Tongue (tissue), 2 donors: ENCODE measurements around the gene ATP8A2. TPM values are rescaled to one million over a fixed set of nuclear protein-coding genes. Genes with fewer than 3 reads are reported as not detected.

Experiments
- DNase-seq: peaks from one replicate; pipeline ENCODE4 v3.0.0-alpha.2; 2015
- total RNA-seq: library from RNA; depleted of rRNA; stranded (reverse); fragments of >200 nt; gene quantifications from one replicate; pipeline ENCODE4 v1.2.3, GENCODE V29; 2014

ATP8A2 gene
- total RNA-seq, 1 donor from 2014 or later, result 1.8 TPM

DNA sequence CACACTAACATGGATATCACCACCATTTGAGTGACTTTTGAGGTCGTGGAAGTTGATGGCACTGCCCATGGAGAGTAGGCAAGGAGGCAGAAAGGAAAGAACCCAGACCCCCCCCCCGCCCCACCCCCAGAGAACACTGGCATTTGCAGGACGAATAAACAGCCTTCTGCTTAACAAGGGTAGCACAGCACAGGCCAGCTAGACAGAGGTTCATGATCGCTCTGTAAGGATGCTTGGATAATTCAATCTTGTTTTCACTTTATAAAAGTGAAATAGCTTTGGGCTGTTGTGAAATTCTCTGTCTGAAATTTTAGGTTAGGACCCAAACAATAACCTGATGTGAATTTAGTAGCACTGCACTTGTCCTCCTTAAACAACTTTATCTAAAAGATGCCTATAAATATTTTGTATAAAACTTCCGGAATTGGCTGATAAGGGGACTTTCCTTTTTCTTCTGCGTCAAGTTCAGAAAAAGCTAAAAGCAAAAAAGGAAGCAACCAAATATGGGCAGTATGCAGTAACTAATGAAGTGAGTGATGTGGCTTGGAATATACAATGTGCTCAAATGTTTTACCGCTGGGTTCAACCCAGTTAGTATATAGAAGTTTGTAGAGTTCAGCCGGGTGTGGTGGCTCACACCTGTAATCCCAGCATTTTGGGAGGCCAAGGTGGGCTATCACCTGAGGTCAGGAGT is 516.3 kb downstream of the ATP8A2 start:
- DNase-seq, result no peak

DNA sequence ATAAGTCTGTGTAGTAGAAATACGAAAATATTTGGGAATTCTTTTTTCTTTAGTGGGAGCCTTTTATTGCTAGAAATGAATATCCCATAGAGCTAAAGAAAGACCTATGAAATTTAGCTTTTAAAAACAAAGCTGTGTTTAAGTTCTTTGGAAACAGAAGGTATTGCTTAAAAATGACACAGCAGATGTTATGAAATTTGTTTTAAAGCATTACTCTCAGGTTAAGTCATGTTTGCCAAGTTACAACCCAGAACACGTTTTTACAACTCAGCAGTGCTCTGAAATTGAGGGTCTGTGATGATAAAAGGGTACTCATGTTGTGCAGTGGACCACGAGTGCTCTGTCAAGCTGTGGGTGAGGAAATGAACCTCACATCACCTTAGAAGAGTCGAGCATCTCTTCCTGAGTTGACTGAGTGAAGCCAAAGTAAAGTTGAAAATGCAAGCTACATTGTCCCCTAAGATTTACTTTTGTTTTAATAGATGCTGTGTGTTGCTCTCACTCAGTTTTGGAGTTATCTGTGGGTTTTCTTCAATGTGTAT is 519.0 kb downstream of the ATP8A2 start:
- no peak for DNase-seq

DNA sequence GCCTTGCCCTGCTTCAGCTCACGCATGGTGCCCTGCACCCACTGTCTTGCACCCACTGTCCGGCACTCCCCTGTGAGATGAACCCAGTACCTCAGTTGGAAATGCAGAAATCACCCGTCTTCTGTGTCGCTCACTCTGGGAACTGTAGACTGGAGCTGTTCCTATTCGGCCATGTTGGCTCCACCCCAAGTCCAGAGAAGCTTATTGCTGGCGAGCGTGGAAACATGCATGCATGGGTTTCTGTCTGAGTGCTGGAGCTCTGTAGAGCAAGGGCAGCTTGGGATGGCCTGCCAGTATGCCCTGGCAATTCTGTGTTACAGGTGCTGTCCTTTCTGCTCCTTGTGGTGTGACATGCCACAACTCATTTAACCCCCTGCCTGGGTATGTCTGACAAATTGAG is 527.2 kb downstream of the ATP8A2 start:
- no peak for DNase-seq

DNA sequence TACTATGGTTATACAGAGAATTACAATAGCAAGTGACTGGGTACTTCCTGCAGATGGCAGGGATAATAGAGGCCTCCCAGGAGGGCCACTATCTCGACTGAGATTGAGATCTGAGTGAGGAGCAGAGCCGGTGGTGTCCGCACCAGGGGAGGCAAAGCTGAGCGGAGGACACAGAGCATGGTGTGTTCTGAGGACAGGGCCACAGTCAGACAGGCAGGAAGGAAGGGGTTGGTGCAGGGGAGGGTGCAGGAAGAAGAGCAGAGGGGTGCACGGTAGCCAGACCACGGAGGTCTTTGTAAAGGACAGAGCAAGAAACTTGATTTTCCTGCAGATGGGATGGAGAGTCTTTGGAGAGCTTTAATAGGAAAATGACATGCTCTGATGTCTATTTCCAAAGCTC is 527.7 kb downstream of the ATP8A2 start:
- DNase-seq, result no peak

DNA sequence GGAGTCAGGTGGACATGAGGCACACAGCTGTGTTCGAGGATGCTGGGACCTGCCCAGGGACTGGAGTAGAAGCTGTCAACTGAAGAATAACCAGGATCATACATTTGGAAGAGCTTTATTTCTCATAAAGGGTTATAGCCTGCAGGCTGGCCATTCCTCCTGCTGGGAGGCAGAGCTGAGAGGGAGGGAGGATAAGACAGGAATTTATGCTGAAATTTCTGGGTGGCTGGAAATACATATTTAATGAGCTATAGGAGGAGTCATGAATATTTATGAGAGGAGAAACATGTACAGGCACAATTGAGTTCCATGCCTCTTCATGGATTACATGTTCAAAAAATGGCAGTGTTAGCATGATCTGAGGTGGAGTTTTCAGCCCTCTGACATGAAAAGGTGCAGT is 528.2 kb downstream of the ATP8A2 start:
- DNase-seq, result no peak

DNA sequence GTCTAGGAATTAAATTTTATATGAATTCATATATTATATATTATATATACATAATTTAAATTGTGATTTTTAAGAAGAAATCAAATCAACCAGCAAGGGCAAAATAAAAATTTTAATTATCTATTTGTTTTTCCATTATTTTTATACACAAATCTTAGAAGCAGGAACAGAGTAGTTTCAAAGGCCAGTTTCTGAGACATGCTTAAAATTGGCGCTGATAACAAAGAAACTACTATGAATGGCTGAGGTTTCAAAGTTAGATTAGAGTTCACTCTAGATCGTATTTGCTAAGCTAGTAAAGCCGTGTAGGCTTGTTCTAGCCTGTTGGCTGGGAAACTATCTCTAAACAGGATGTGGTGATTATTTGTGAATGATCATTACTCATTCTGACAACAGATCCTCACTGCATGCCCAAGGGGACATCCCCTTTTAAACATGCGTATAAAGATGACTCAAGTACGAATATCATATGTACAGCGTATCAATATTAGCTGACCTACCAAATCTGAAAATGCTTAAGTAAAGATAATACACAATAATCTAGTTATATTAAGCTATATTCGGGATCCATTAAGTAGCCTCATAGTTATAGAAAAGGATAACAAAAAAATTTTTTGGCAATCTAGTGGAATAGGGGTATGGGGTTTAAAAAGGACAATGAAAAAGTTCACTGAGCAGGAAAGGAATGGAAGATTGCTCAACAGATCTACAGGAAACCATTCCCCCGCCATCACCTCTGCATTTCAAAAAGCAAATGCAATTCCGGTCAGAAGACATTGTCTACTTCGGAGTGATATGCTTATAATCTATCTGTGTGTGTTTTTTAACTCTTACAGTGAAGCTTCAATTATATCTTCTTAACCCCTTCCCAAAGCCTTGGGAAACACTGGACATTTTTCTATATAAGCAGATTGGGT is 529.9 kb downstream of the ATP8A2 start:
- DNase-seq, result peak; percentile 48

DNA sequence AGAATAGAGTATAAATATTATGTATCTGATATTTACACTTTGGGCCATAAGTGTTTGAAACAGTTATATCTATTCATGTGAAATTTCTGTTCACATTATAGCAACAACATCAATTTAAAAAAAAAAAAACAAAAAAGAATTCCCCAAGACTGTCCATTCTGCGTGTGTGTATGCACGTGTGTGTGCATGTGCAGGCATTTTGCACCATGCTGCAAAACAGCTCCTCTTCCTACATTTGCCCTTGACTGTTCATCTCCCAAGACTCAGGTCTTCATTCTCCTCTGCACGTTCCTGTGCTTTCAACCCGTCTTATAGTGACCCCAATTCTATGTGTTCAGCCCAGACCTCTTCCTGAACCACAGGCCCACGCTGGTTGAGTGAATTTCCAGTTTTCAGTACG is 530.7 kb downstream of the ATP8A2 start:
- DNase-seq, result no peak

DNA sequence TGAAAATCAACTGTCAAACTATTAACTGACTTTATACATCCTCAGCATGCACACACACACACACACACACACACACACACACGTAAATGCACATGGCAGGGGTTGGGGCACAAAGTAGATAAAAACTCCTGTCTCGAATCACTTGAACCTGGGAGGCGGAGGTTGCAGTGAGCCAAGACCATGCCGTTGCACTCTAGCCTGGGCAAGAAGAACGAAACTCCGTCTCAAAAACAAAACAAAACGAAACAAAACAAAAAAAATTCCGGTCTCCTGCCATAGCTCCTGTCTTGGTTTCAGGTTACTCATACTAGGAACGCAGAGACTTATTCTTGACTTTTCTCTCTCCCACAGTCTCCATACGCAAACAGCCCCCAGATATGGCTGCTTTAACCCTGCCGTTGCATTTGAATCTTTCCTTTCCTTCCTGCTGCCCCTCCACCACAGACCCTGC is 531.1 kb downstream of the ATP8A2 start:
- DNase-seq, result no peak

DNA sequence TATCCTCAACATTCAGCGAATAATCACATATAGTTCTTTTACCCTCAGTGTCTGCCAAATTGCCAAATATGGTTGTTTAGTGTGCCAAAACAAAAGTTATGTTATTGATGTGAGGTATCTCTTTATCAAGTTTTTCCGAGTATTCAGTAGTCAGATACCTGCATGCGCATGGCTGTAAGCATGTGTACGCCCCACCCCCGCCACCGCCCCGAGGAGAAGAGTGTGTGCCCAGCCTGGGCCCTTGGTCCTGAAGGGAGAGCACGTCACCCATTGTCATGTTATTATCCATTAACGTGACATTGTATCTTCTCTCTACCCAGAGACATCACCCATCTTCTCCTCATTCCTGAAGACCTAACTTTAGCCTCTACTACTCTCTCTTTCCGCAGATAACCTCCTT is 533.1 kb downstream of the ATP8A2 start:
- no peak for DNase-seq

DNA sequence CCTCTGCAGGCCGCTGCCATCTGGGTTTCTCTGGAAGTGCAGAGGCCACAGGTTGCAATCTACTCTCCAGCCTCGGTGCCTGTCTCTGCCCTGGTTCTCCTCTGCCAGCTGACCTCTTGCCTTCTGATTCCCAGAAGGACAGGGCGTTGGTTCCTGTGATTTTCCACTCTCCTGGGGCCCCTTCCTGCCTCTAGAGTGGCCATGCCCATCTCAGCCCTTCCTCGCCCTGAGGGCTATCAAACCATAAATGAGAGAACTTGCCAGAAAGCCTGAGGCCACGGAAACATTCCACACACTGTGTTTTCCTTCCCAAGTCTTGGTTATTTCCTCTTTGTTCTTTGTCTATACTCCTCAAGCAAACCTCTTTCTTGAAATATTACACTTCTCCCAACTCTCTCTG is 533.8 kb downstream of the ATP8A2 start:
- DNase-seq, result no peak

DNA sequence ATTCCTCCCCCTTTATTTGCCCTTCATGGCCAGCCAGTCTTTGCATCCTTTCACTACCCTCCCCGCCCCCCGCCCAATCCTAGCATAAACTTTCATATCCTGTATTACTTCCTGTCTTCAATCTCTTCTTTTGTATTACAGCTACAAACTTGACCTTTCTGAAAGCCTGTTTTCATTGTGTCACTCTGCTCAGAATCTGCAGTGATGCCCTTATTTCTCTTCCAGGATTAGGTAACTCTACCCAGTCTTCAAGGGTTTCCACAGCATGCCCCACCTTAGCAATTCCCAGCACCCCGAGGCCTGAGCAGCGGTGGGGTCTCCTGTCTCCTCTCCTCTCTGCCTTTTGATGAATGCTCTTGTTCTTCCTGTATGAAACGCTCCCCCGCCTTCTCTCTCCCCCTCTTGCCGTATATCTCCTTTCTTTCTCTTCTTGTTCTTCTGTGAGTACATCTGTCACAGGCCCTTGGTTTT is 534.5 kb downstream of the ATP8A2 start:
- DNase-seq, result no peak

DNA sequence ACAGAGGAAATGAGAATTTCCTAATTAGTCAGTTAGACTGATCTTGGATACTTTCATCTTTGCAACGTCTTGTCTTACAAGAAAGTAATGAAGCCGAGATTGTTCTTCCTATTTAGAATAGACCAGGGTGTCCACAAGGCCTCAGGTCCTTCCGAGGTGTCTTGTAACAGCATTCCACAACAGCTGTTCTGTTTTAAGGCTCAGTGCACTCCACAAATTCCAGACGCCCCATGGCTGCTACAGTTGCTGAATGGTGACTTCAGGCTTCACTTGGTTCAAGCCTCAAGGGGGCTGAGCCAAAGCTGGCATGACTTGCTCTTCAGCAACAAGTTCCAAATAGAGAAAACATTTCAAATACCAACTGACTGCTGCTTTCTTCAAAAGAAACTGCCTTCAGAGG is 536.6 kb downstream of the ATP8A2 start:
- peak; percentile 73 for DNase-seq

DNA sequence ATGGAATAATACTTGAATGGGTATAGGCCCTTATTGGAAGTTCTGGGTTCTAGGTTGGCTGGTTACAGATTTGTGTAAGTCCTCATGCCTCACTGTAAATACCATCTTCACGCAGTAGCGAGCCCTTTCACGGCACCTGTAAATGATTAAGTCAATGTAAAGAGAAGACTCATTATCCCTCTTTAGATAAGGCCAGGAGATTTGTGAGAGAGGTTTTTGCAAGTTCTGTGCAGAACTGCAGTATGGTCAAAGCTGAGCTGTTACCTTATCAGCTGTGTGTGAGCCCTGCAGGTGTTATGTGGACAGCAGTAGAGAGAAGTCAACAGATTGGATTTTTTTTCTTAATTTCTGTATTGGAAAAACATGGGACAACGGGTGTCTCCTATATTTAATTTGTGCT is 538.5 kb downstream of the ATP8A2 start:
- no peak for DNase-seq

DNA sequence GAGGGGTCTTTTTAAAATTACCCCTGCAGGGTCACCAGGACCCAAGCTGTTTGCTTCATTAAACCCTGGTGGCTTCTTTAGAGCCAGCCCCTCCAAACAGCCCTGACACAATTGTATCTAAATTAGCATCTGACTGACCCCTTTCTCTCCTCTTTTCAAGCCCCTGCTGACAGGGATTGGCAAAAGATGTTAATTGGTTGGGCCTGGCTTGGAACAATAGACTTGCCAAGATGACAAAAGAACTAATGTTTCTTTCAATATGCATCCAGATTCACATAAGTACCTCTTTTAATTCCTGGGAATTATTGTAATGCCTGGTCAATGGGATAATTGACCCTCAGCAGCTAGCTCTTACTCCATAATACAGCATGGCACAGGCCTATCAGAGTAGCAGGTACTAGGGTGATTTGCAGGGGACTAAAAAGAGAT is 539.2 kb downstream of the ATP8A2 start:
- DNase-seq, result no peak

DNA sequence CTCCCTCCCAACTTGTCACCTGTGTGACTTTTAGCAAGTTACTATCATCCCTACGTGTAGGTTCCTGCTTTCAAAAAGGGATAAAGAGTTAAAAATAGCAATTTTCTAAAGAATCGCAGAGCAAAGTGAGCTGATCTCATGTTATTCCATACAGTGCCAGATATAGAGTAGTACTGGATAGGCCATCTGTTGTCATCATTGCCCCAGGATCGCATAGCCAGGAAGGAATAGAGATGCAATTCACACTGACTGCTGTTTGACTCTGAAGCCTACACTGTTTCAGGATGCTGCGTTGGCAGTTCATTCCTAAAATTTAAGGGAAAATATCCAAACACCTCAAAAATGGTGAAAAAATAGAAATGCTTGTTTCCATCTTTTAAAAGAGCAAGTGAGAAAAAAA is 541.2 kb downstream of the ATP8A2 start:
- no peak for DNase-seq

DNA sequence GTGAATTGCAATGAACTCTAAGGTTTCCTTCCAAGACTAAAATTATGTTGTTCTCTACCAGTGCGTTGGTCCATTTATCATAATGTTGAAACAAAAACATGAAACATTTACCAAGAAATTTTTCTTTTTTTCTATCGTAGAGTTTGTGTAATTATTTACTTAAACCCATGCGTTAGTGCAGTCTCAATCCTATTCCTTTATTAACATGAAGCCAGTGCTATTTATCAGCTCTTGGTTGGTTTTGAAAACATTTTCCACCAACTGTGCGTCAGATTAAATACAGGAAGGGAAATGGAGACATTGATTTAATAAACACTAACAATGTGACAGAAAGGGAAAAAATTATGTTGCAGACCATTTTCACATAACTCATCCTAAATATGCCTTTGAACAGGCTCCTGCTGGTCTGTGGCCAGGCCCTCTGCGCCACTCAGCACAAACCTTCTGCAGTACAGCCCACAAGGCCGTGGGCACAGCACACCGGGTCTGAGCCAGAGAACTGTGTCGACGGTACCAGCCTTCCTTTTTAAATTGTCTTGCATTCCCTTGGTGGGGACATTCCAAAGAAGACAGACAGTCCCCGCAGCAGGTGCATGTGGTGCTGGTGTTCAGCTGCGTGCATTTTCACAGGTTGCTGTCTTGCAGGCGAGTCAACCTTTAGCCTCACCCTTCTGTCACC is 544.2 kb downstream of the ATP8A2 start:
- no peak for DNase-seq

DNA sequence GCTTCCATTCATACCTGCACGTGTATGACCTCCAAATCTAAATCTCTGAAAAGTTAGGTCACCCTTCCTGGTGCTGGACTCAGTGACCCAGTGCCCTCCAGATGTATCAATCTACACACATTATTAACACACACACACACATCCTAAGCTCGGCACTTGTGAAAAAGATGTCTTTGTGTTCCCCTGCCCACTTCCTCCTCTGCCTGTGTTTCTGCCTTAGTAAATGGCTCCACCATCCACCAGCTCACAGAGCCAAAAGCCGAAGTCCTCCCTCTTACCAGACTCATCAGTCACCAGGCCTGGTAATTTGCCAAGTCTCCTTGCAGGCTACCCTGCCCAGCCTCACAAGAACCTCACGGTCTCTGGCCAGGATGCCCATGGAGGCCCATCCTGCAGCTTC is 548.5 kb downstream of the ATP8A2 start:
- DNase-seq, result no peak

DNA sequence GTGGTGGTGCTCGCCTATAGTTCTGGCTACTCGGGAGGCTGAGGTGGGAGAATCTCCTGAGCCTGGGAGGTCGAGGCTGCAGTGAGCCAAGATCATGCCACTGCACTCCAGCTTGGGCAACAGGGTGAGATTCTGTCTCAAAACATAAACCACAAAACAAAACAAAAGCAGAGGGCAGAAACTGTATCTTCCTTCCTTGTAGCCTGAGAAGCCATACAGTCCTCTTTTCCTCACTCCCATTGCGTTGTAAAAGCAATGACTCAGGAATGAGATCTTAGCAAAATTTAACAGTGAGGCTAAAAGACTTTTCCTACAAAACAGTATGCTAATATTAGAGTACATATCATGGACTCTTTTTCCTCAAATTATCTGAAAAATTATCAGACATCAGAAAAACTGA is 549.2 kb downstream of the ATP8A2 start:
- no peak for DNase-seq

DNA sequence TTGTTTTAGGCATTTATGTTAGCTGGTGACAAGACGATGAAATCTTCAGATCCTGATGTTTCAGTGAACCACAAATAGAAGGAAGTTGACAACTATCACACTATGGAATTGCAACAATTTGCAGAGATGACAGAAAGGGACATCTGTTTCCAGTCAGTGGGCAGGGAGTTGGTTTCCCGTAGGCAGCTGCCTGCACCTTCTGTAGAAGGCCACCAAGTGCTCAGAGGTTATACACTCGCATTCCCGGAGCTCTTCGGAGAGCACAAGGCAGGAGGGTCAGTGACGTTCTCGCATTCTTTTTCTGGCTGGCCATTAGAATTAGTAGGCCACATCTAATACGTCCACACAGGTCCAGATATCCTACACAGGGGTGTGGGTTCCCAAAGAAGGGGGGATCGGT is 550.6 kb downstream of the ATP8A2 start:
- peak; percentile 84 for DNase-seq

DNA sequence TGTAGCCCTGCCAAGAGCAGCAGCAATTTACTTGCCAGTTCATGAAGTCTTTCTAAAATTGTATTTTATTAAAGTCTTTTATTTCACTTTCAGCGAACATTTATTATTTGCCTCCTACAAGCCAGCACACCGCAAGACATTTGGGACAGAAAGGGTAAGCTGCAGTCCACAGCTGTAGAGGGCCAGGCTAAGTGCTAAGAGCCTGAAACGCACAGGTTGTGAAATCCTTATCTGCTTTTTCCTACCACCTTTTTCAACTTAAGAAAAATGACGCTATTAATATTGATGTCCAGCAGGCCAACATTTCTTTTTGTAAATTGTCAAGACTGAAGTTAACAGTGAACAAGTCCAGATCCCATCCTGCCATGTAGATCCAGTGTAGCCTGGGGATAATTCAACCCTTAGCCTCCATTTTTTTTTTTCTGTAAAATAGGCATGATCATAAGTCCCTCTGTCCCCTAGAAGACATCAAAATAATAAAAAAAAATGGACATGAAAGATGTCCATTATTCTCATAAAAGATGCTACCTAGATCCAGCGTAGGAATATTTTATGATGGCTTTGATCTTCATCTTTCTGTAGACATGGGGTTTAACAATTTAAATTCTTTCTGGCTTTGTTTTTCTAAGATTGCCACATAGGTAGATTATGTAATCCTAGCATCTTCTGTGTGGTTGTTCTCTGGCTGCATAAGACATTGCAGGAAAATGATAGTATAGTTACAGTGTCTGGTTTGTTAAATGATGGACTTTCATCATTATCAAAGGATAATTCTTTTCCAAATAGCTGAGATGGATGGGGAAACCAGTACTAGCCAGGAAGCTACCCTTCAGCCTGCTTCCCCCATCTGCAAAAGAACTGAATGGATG is 551.7 kb downstream of the ATP8A2 start:
- no peak for DNase-seq

DNA sequence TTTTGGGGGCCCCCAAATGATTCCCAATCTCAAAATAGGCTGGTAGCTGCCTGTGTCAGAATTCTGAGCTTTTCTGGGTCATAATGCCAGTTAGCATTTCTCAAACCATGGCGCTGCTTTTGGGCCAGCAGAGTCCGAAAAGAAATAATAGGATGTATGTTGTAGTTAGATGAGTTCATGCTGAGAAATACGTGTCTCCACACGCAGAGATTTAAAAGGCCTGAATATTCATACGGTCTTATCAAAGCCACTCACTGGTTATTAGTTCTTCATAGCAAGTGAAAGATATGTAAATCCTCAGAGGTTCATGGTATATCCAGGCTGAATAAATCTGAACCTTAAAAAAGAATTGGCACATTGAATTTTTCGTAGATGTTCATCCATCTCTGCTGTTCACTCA is 555.6 kb downstream of the ATP8A2 start:
- DNase-seq, result no peak

DNA sequence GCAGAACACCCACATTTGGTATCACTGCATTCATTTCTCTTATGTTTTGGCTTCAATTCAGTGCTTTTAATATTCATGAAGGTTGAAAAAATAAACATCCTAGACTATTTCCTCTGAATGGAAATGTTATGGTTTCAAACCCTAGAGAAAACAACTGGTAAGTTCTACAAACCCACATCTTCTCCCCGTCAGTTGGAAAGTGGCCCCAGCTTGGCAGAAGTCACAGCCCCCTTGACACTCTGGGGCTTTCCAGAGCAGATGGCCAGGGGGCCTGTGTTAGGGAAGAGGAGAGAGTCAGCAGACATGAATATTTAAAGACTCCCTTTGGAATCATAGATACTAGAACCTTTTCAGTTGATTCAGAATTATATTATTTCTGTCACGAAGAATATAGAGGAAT is 556.2 kb downstream of the ATP8A2 start:
- DNase-seq, result peak; percentile 88
